Measurements from ENCODE around the gene BCL2L15.

DNA sequence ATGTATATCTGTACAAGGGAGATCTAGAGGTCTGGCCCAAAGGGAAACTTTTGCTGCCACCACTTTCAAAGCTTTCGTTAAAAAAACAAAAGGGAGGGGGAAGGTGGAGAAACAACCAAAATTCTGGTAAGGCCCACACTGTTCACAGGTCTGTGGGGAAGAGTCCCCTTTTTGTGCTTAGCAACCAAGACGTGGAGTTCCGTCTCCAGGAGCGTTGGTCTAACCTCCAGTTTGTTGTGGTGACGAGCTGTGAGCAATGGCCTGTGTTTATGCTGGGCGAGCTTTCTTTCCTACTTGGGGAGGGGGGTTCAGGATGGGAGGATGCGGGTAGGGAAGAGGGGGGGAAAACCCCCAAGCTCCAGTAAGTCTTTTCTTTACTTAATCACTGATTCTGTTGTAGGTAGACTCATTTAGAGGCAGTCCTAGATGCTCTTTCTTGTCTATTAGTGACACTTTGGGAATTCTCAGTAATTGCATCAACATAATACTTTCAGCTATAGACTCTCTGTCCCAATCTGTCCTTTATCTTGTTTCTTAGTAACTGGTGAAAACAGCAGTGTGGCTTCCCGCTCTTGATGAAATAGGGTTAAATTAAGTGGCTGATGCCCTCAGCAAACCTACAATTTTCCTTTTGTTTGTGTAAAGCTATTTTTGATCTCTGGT is 43.2 kb upstream of the BCL2L15 start:
- TF ChIP-seq, protein P1, sequence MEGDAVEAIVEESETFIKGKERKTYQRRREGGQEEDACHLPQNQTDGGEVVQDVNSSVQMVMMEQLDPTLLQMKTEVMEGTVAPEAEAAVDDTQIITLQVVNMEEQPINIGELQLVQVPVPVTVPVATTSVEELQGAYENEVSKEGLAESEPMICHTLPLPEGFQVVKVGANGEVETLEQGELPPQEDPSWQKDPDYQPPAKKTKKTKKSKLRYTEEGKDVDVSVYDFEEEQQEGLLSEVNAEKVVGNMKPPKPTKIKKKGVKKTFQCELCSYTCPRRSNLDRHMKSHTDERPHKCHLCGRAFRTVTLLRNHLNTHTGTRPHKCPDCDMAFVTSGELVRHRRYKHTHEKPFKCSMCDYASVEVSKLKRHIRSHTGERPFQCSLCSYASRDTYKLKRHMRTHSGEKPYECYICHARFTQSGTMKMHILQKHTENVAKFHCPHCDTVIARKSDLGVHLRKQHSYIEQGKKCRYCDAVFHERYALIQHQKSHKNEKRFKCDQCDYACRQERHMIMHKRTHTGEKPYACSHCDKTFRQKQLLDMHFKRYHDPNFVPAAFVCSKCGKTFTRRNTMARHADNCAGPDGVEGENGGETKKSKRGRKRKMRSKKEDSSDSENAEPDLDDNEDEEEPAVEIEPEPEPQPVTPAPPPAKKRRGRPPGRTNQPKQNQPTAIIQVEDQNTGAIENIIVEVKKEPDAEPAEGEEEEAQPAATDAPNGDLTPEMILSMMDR (CRISPR knock-in tag; IDR thresholded peaks at IDR 0.05): no peak
- TF ChIP-seq, protein P2, sequence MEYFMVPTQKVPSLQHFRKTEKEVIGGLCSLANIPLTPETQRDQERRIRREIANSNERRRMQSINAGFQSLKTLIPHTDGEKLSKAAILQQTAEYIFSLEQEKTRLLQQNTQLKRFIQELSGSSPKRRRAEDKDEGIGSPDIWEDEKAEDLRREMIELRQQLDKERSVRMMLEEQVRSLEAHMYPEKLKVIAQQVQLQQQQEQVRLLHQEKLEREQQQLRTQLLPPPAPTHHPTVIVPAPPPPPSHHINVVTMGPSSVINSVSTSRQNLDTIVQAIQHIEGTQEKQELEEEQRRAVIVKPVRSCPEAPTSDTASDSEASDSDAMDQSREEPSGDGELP (IDR thresholded peaks at IDR 0.05; ENCODE audit: borderline replicate concordance, low read depth): no peak
- TF ChIP-seq ZNF766 (CRISPR knock-in tag; IDR thresholded peaks at IDR 0.05; ENCODE audit: borderline replicate concordance) (no peak), HMG20B (CRISPR knock-in tag; conservative IDR thresholded peaks at IDR 0.05) (no peak), SIN3A (IDR thresholded peaks at IDR 0.05; ENCODE audit: borderline replicate concordance, low read depth, low read length) (no peak), NR1H2 (CRISPR knock-in tag; IDR thresholded peaks at IDR 0.05; ENCODE audit: borderline replicate concordance, low read depth) (no peak)
- TF ChIP-seq, protein P3, sequence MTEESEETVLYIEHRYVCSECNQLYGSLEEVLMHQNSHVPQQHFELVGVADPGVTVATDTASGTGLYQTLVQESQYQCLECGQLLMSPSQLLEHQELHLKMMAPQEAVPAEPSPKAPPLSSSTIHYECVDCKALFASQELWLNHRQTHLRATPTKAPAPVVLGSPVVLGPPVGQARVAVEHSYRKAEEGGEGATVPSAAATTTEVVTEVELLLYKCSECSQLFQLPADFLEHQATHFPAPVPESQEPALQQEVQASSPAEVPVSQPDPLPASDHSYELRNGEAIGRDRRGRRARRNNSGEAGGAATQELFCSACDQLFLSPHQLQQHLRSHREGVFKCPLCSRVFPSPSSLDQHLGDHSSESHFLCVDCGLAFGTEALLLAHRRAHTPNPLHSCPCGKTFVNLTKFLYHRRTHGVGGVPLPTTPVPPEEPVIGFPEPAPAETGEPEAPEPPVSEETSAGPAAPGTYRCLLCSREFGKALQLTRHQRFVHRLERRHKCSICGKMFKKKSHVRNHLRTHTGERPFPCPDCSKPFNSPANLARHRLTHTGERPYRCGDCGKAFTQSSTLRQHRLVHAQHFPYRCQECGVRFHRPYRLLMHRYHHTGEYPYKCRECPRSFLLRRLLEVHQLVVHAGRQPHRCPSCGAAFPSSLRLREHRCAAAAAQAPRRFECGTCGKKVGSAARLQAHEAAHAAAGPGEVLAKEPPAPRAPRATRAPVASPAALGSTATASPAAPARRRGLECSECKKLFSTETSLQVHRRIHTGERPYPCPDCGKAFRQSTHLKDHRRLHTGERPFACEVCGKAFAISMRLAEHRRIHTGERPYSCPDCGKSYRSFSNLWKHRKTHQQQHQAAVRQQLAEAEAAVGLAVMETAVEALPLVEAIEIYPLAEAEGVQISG (CRISPR knock-in tag; IDR thresholded peaks at IDR 0.05): no peak

Data from HepG2 (cell line).